HepG2 (cell line): ENCODE measurements around the gene REM2. TPM values are rescaled to one million over a fixed set of nuclear protein-coding genes. Genes with fewer than 3 reads are reported as not detected.

ENCODE experiments used
- NR2F6 ChIP-seq, 2 experiments: IDR thresholded peaks; 2 replicates each; pipeline ENCODE4 v1.6.1; 2016; ENCODE audit warnings: antibody characterized with exemption in 1 of 2, mild to moderate bottlenecking in 1 of 2
- PHF20 ChIP-seq: sonication (generic); formaldehyde crosslinking; IDR thresholded peaks from 2 replicates; pipeline ENCODE4 v1.5.0; 2020; ENCODE audit warnings: mild to moderate bottlenecking, missing genetic modification reagents
- ZBTB34 ChIP-seq: sonication (generic); formaldehyde crosslinking; IDR thresholded peaks from 2 replicates; pipeline ENCODE4 v1.8.0; 2022; ENCODE audit warnings: mild to moderate bottlenecking, missing genetic modification reagents
- ZC3H4 ChIP-seq: sonication (generic); formaldehyde crosslinking; IDR thresholded peaks from 2 replicates; pipeline ENCODE4 v1.4.0; 2020; ENCODE audit warnings: missing genetic modification reagents, borderline replicate concordance
- ZKSCAN1 ChIP-seq: fragments of 150-350 bp; IDR thresholded peaks from 2 replicates; pipeline ENCODE4 v1.6.1; 2014; ENCODE audit warnings: low read length
- ZNF513 ChIP-seq: sonication (generic); formaldehyde crosslinking; conservative IDR thresholded peaks from 2 replicates; pipeline ENCODE4 v1.5.0; 2020; ENCODE audit warnings: missing genetic modification reagents
- ZNF609 ChIP-seq: sonication (generic); formaldehyde crosslinking; IDR thresholded peaks from 2 replicates; pipeline ENCODE4 v1.4.0; 2020; ENCODE audit warnings: mild to moderate bottlenecking, missing genetic modification reagents, borderline replicate concordance
- ZNF761 ChIP-seq: sonication (generic); formaldehyde crosslinking; conservative IDR thresholded peaks from 2 replicates; pipeline ENCODE4 v1.4.0; 2020; ENCODE audit warnings: mild to moderate bottlenecking, missing genetic modification reagents
- polyA plus RNA-seq, 8 experiments: library from polyadenylated mRNA; depleted of rRNA in 3 of 8; stranded (reverse) in 7 of 8; unstranded in 1 of 8; fragments of >200 nt; fragmentation: Illumina TruSeq in 4 of 8; extraction: Trizol in 4 of 8; gene quantifications; 2 replicates each; pipeline versions ENCODE4 v1.2.1 to v1.2.3, GENCODE V29; 2011 to 2016; ENCODE audit warnings: low read depth in 4 of 8, missing spikeins in 1 of 8, mixed read lengths in 1 of 8; ENCODE audit not compliant: insufficient read depth in 1 of 8
- total RNA-seq, 5 experiments: library from RNA; depleted of rRNA; stranded (reverse); fragments of >200 nt; fragmentation: Illumina TruSeq; extraction: Trizol; gene quantifications; 2 replicates each; pipeline ENCODE4 v1.2.3, GENCODE V29; 2016; ENCODE audit warnings: low read depth in 1 of 5
- TF ChIP-seq, protein P1 (sequence below): sonication (generic); formaldehyde crosslinking; IDR thresholded peaks from 2 replicates; pipeline ENCODE4 v1.9.0; 2021; ENCODE audit warnings: missing genetic modification reagents, borderline replicate concordance
- TF ChIP-seq, protein P2 (sequence below): sonication (generic); formaldehyde crosslinking; conservative IDR thresholded peaks from 2 replicates; pipeline ENCODE4 v1.8.0; 2022; ENCODE audit warnings: missing genetic modification reagents

The REM2 gene
- total and polyA plus RNA-seq, 2 of the 13 experiments (the other 11 are each of a cell fraction or from before 2014, with no cell fraction given) = 0.20 TPM; not detected in 1

- TF ChIP-seq, protein P1, sequence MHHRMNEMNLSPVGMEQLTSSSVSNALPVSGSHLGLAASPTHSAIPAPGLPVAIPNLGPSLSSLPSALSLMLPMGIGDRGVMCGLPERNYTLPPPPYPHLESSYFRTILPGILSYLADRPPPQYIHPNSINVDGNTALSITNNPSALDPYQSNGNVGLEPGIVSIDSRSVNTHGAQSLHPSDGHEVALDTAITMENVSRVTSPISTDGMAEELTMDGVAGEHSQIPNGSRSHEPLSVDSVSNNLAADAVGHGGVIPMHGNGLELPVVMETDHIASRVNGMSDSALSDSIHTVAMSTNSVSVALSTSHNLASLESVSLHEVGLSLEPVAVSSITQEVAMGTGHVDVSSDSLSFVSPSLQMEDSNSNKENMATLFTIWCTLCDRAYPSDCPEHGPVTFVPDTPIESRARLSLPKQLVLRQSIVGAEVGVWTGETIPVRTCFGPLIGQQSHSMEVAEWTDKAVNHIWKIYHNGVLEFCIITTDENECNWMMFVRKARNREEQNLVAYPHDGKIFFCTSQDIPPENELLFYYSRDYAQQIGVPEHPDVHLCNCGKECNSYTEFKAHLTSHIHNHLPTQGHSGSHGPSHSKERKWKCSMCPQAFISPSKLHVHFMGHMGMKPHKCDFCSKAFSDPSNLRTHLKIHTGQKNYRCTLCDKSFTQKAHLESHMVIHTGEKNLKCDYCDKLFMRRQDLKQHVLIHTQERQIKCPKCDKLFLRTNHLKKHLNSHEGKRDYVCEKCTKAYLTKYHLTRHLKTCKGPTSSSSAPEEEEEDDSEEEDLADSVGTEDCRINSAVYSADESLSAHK (CRISPR knock-in tag) = peak; percentile 51; the same call in 1 of the 2 replicates
- TF ChIP-seq, protein P2, sequence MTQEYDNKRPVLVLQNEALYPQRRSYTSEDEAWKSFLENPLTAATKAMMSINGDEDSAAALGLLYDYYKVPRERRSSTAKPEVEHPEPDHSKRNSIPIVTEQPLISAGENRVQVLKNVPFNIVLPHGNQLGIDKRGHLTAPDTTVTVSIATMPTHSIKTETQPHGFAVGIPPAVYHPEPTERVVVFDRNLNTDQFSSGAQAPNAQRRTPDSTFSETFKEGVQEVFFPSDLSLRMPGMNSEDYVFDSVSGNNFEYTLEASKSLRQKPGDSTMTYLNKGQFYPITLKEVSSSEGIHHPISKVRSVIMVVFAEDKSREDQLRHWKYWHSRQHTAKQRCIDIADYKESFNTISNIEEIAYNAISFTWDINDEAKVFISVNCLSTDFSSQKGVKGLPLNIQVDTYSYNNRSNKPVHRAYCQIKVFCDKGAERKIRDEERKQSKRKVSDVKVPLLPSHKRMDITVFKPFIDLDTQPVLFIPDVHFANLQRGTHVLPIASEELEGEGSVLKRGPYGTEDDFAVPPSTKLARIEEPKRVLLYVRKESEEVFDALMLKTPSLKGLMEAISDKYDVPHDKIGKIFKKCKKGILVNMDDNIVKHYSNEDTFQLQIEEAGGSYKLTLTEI (CRISPR knock-in tag) = no peak
- peak; percentile 94 for TF ChIP-seq ZNF761 (CRISPR knock-in tag)
- peak; percentile 86 for TF ChIP-seq ZBTB34
- peak; percentile 52; the same call in 1 of the 2 replicates for TF ChIP-seq PHF20
- TF ChIP-seq NR2F6 (IDR thresholded peaks at IDR 0.05) = peak; percentile 59; the same call in 1 of the 2 replicates
- TF ChIP-seq NR2F6 (CRISPR knock-in tag; IDR thresholded peaks at IDR 0.05) = peak; percentile 46; the same call in 1 of the 2 replicates
- peak; percentile 67 for TF ChIP-seq ZNF609 (CRISPR knock-in tag)
- TF ChIP-seq ZNF513 (CRISPR knock-in tag) = no peak
- no peak for TF ChIP-seq ZC3H4 (CRISPR knock-in tag)
- no peak for TF ChIP-seq ZKSCAN1
Observed at GRCh38 chr14:22852940-22853767, 29.9 kb upstream of the REM2 start (continued).
